ENCODE data around the gene TYMS. TPM values are rescaled to one million over a fixed set of nuclear protein-coding genes. Genes with fewer than 3 reads are reported as not detected.
A peak's percentile ranks its signal among the peaks of the same experiment; 100 is the strongest.

TYMS gene
- total RNA-seq, 1 donor from 2014 or later, result 67.4 TPM

- peak within 1 kb of the TSS; percentile 85 for H3K4me3 Mint-ChIP-seq (ENCODE audit: low read depth)
- peak within 1 kb of the TSS; percentile 37 for H3K27ac Mint-ChIP-seq
- peak; percentile 98 for TF ChIP-seq CTCF (IDR thresholded peaks at IDR 0.05; ENCODE audit: unreplicated experiment)
- H3K4me1 Mint-ChIP-seq (ENCODE audit: low read depth), result peaks cover 4% of the 10 kb centered on the region
- H3K36me3 Mint-ChIP-seq (ENCODE audit: insufficient read depth), result peaks cover 5% of the 10 kb centered on the region
- H3K27me3 Mint-ChIP-seq, result no peaks in the 10 kb centered on the region
- H3K9me3 Mint-ChIP-seq (ENCODE audit: low read depth), result no peaks in the 10 kb centered on the region
- DNase-seq (ENCODE audit: low spot score, unreplicated experiment), result peak; percentile 92
Observed at GRCh38 chr18:712401-713134, 55.1 kb downstream of the TYMS start, which contains the start of gene ENOSF1. TSS of gene ENOSF1 (minus strand) at chr18:712630. CDS start at chr18:712587, 43 bp downstream.

- Mint-ChIP-seq H3K9me3 (ENCODE audit: low read depth) (no peaks in the 10 kb centered on the region), H3K27ac (peak overlapping the region; percentile 37), H3K4me3 (ENCODE audit: low read depth) (peak overlapping the region; percentile 72), H3K36me3 (ENCODE audit: insufficient read depth) (peaks cover 5% of the 10 kb centered on the region), H3K27me3 (no peaks in the 10 kb centered on the region), H3K4me1 (ENCODE audit: low read depth) (peaks cover 4% of the 10 kb centered on the region)
- no peak for TF ChIP-seq CTCF (IDR thresholded peaks at IDR 0.05; ENCODE audit: unreplicated experiment)
- DNase-seq (ENCODE audit: low spot score, unreplicated experiment), result no peak
Observed at GRCh38 chr18:713135-713490, 55.7 kb downstream of the TYMS start.

GRCh38 chr18:715626-716025, 58.2 kb downstream of the TYMS start:
- no peak for TF ChIP-seq CTCF (IDR thresholded peaks at IDR 0.05; ENCODE audit: unreplicated experiment)
- DNase-seq (ENCODE audit: low spot score, unreplicated experiment), result no peak
- Mint-ChIP-seq H3K9me3 (ENCODE audit: low read depth) (no peaks in the 10 kb centered on the region), H3K36me3 (ENCODE audit: insufficient read depth) (peaks cover 9% of the 10 kb centered on the region), H3K4me1 (ENCODE audit: low read depth) (peaks cover 4% of the 10 kb centered on the region), H3K4me3 (ENCODE audit: low read depth) (no peak overlapping the region), H3K27ac (no peak overlapping the region), H3K27me3 (no peaks in the 10 kb centered on the region)

GRCh38 chr18:717003-717402, 59.5 kb downstream of the TYMS start:
- peaks cover 10% of the 10 kb centered on the region for H3K36me3 Mint-ChIP-seq (ENCODE audit: insufficient read depth)
- H3K4me3 Mint-ChIP-seq (ENCODE audit: low read depth), result no peak overlapping the region
- TF ChIP-seq CTCF (IDR thresholded peaks at IDR 0.05; ENCODE audit: unreplicated experiment), result no peak
- no peaks in the 10 kb centered on the region for H3K4me1 Mint-ChIP-seq (ENCODE audit: low read depth)
- H3K27me3 Mint-ChIP-seq, result no peaks in the 10 kb centered on the region
- no peaks in the 10 kb centered on the region for H3K9me3 Mint-ChIP-seq (ENCODE audit: low read depth)
- no peak overlapping the region for H3K27ac Mint-ChIP-seq
- no peak for DNase-seq (ENCODE audit: low spot score, unreplicated experiment)

Other genes with a start within 250 kb of the TYMS start
- gene COLEC12, start 157.0 kb upstream of the TYMS start, total RNA-seq, result 0.55 and 0.69 TPM in 2 replicates
- not detected in 2 replicates for gene CETN1, start 77.3 kb upstream of the TYMS start, total RNA-seq
- 7.4 and 8.0 TPM in 2 replicates for gene CLUL1, start 60.7 kb upstream of the TYMS start, total RNA-seq
- 69.8 and 70.8 TPM in 2 replicates for gene ENOSF1, start 55.0 kb downstream of the TYMS start, total RNA-seq
- gene YES1, start 154.6 kb downstream of the TYMS start, total RNA-seq, result 55.5 and 58.8 TPM in 2 replicates
- gene ADCYAP1, start 247.2 kb downstream of the TYMS start, total RNA-seq, result 0.11 TPM in 1 of 2 replicates, not detected in the other

Measured in progenitor cell of endocrine pancreas (in vitro differentiated cells).